OCI-LY1 (cell line): ENCODE data around the gene PKD1.

Source experiments
- H2AFZ ChIP-seq: fragments of 200-600 bp; sonication (generic), shearing (Covaris generic); 2 replicates; pipeline ENCODE4 v1.6.0; 2014; ENCODE audit warnings: antibody characterized with exemption, mild to moderate bottlenecking, low read length
- H3F3A ChIP-seq: fragments of 200-600 bp; sonication (generic), shearing (Covaris generic); 2 replicates; pipeline ENCODE4 v1.6.0; 2014; ENCODE audit warnings: mild to moderate bottlenecking, antibody characterized with exemption, low read length, moderate library complexity; ENCODE audit not compliant: insufficient read depth
- H3K27ac ChIP-seq: fragments of 200-600 bp; sonication (generic); 2 replicates; pipeline ENCODE4 v1.5.1; 2014; ENCODE audit warnings: low read length, mixed run types, mild to moderate bottlenecking, low read depth; ENCODE audit not compliant: poor library complexity, severe bottlenecking
- H3K27me3 ChIP-seq: fragments of 200-600 bp; sonication (generic); 2 replicates; pipeline ENCODE4 v1.6.0; 2014; ENCODE audit warnings: antibody characterized with exemption, mild to moderate bottlenecking, low read length, moderate library complexity; ENCODE audit not compliant: insufficient read depth
- H3K36me3 ChIP-seq: fragments of 200-600 bp; sonication (generic); 2 replicates; pipeline ENCODE4 v1.6.1; 2014; ENCODE audit warnings: mild to moderate bottlenecking, antibody characterized with exemption, low read length, moderate library complexity, mixed read lengths; ENCODE audit not compliant: insufficient read depth
- H3K4me1 ChIP-seq: fragments of 200-600 bp; sonication (generic); 2 replicates; pipeline ENCODE4 v1.5.1; 2014; ENCODE audit warnings: mild to moderate bottlenecking, low read length, moderate library complexity; ENCODE audit not compliant: insufficient read depth, severe bottlenecking
- H3K4me2 ChIP-seq: fragments of 200-600 bp; sonication (generic), shearing (Covaris generic); 2 replicates; pipeline ENCODE4 v1.6.1; 2014; ENCODE audit warnings: low read length
- H3K4me3 ChIP-seq: fragments of 200-600 bp; sonication (generic); 2 replicates; pipeline ENCODE4 v1.5.1; 2014; ENCODE audit warnings: low read length, low read depth, mild to moderate bottlenecking, mixed read lengths; ENCODE audit not compliant: poor library complexity, severe bottlenecking
- H3K79me2 ChIP-seq: fragments of 200-600 bp; shearing (Covaris generic); 2 replicates; pipeline ENCODE4 v1.6.1; 2016; ENCODE audit warnings: mixed run types, low read length, mixed read lengths; ENCODE audit not compliant: insufficient read depth
- H3K9ac ChIP-seq: fragments of 200-600 bp; sonication (generic), shearing (Covaris generic); 2 replicates; pipeline ENCODE4 v1.6.1; 2014; ENCODE audit warnings: mild to moderate bottlenecking, low read length, mixed read lengths
- H3K9me2 ChIP-seq: fragments of 200-600 bp; sonication (generic), shearing (Covaris generic); 2 replicates; pipeline ENCODE4 v1.6.1; 2014; ENCODE audit warnings: low read depth, mild to moderate bottlenecking, low read length, mixed read lengths
- H3K9me3 ChIP-seq: fragments of 200-600 bp; shearing (Covaris generic); 2 replicates; pipeline ENCODE4 v1.6.1; 2014; ENCODE audit warnings: low read length, mixed read lengths
- H4K20me1 ChIP-seq: fragments of 200-600 bp; sonication (generic), shearing (Covaris generic); 2 replicates; pipeline ENCODE4 v1.6.0; 2016; ENCODE audit warnings: mild to moderate bottlenecking, low read length; ENCODE audit not compliant: insufficient read depth
- CTCF ChIP-seq: fragments of 200-600 bp; sonication (generic), shearing (Covaris generic); IDR thresholded peaks from 2 replicates; pipeline ENCODE4 v1.5.1; 2017; ENCODE audit warnings: mild to moderate bottlenecking, antibody characterized with exemption, low read length, moderate library complexity, mixed read lengths
- EZH2 ChIP-seq: fragments of 200-600 bp; sonication (generic), shearing (Covaris generic); IDR thresholded peaks from 2 replicates; pipeline ENCODE4 v1.8.0; 2017; ENCODE audit warnings: borderline replicate concordance, mixed run types, mild to moderate bottlenecking, antibody characterized with exemption, low read length, moderate library complexity, mixed read lengths

PKD1 gene

GRCh38 chr16:2170587-2171435, 35.1 kb upstream of the PKD1 start:
- H3K27ac ChIP-seq, result no peak overlapping the region
- no peaks in the 10 kb centered on the region for H3K4me1 ChIP-seq
- H3K9me2 ChIP-seq, result no peaks in the 10 kb centered on the region
- H3K9me3 ChIP-seq, result no peaks in the 10 kb centered on the region
- no peak overlapping the region for H3K4me2 ChIP-seq
- H3F3A ChIP-seq, result no peaks in the 10 kb centered on the region
- no peak overlapping the region for H3K9ac ChIP-seq
- no peak for TF ChIP-seq EZH2
- TF ChIP-seq CTCF, result no peak
- no peaks in the 10 kb centered on the region for H3K79me2 ChIP-seq
- H4K20me1 ChIP-seq, result no peaks in the 10 kb centered on the region
- no peak overlapping the region for H2AFZ ChIP-seq
- no peak overlapping the region for H3K4me3 ChIP-seq
- H3K27me3 ChIP-seq, result no peaks in the 10 kb centered on the region
- peaks cover 54% of the 10 kb centered on the region for H3K36me3 ChIP-seq

- no peak overlapping the region for H3K9ac ChIP-seq
- no peak overlapping the region for H3K4me2 ChIP-seq
- peaks cover 50% of the 10 kb centered on the region for H3K36me3 ChIP-seq
- H3K27ac ChIP-seq, result no peak overlapping the region
- H3K9me2 ChIP-seq, result no peaks in the 10 kb centered on the region
- no peaks in the 10 kb centered on the region for H3F3A ChIP-seq
- H4K20me1 ChIP-seq, result no peaks in the 10 kb centered on the region
- H3K27me3 ChIP-seq, result no peaks in the 10 kb centered on the region
- H3K4me1 ChIP-seq, result no peaks in the 10 kb centered on the region
- TF ChIP-seq EZH2, result no peak
- no peak for TF ChIP-seq CTCF
- no peaks in the 10 kb centered on the region for H3K9me3 ChIP-seq
- no peak overlapping the region for H2AFZ ChIP-seq
- no peaks in the 10 kb centered on the region for H3K79me2 ChIP-seq
- no peak overlapping the region for H3K4me3 ChIP-seq
Measured at GRCh38 chr16:2170080-2170479, 34.4 kb upstream of the PKD1 start.

- Histone ChIP-seq H3K9me2 (no peaks in the 10 kb centered on the region), H2AFZ (no peak overlapping the region), H3K4me1 (no peaks in the 10 kb centered on the region), H3K9ac (no peak overlapping the region), H3K4me2 (no peak overlapping the region), H3F3A (no peaks in the 10 kb centered on the region), H3K79me2 (no peaks in the 10 kb centered on the region), H3K36me3 (peaks cover 37% of the 10 kb centered on the region), H4K20me1 (no peaks in the 10 kb centered on the region), H3K4me3 (no peak overlapping the region), H3K27ac (no peak overlapping the region), H3K27me3 (no peaks in the 10 kb centered on the region), H3K9me3 (no peaks in the 10 kb centered on the region)
- no peak for TF ChIP-seq EZH2
- TF ChIP-seq CTCF, result no peak
Measured at GRCh38 chr16:2167068-2167638, 31.5 kb upstream of the PKD1 start.
